ENCODE measurements around the gene RBM4.

- TF ChIP-seq CTCF (IDR thresholded peaks at IDR 0.05) (no peak), EZH2 (IDR thresholded peaks at IDR 0.05; ENCODE audit: borderline replicate concordance, insufficient read depth, low read depth, low read length, poor library complexity, severe bottlenecking) (no peak)
Observed at GRCh38 chr11:66641834-66642233, 3.3 kb downstream of the RBM4 start.
